ENCODE measurements around the gene DCTN1.

The DCTN1 gene

DNA sequence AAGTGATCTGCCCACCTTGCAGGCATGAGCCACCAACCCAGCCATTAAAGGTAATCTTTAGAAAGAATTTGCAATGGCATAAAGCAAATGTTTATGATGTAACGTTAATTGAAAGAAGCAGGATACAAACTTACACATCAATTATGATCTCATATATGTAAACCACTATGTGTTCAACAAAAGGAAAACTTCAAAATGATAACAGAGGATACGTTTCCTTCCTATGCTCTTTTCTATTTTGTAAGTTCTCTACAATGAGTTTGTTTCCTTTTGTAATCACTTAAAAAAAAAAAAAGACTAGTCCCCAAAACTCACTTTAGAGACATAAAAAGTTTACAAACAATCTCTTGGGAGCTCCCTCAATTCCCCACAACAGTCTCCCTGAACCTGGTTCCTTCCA, 39.9 kb upstream of the DCTN1 start:
- Histone ChIP-seq H3K9ac (ENCODE audit: low read depth, low read length, poor library complexity, severe bottlenecking) (no peak overlapping the region), H3K9me3 (ENCODE audit: insufficient read depth, low read depth, low read length) (no peaks in the 10 kb centered on the region), H3K27me3 (ENCODE audit: insufficient read depth, low read length, poor library complexity, severe bottlenecking) (no peaks in the 10 kb centered on the region), H2AFZ (ENCODE audit: low read length) (no peak overlapping the region), H3K79me2 (ENCODE audit: insufficient read depth, low read length) (peaks cover 14% of the 10 kb centered on the region; the same call in 1 of the 2 replicates), H3K9me2 (replicated peaks; ENCODE audit: low read depth, low read length) (no peaks in the 10 kb centered on the region), H4K20me1 (ENCODE audit: insufficient read depth, low read length, poor library complexity, severe bottlenecking) (no peaks in the 10 kb centered on the region), H3K36me3 (ENCODE audit: insufficient read depth, low read length) (peaks cover 2% of the 10 kb centered on the region; the same call in 1 of the 2 replicates), H3K4me1 (ENCODE audit: insufficient read depth, low read length, poor library complexity, severe bottlenecking) (peaks cover 22% of the 10 kb centered on the region), H3F3A (ENCODE audit: low read depth) (no peaks in the 10 kb centered on the region), H3K4me3 (ENCODE audit: low read length, poor library complexity, severe bottlenecking) (no peak overlapping the region), H3K4me2 (ENCODE audit: low read depth, low read length, poor library complexity, severe bottlenecking) (peak overlapping the region; percentile 94)
- no peak for TF ChIP-seq EZH2phosphoT487 (IDR thresholded peaks at IDR 0.05; ENCODE audit: borderline replicate concordance)
- TF ChIP-seq CTCF (conservative IDR thresholded peaks at IDR 0.05; ENCODE audit: low read length), result no peak

GRCh38 chr2:74419345-74419744, 39.2 kb upstream of the DCTN1 start:
- H3K79me2 ChIP-seq (ENCODE audit: insufficient read depth, low read length), result peaks cover 14% of the 10 kb centered on the region; the same call in 1 of the 2 replicates
- peaks cover 22% of the 10 kb centered on the region for H3K4me1 ChIP-seq (ENCODE audit: insufficient read depth, low read length, poor library complexity, severe bottlenecking)
- no peaks in the 10 kb centered on the region for H3K27me3 ChIP-seq (ENCODE audit: insufficient read depth, low read length, poor library complexity, severe bottlenecking)
- no peaks in the 10 kb centered on the region for H3K9me2 ChIP-seq (replicated peaks; ENCODE audit: low read depth, low read length)
- H2AFZ ChIP-seq (ENCODE audit: low read length), result no peak overlapping the region
- no peak for TF ChIP-seq EZH2phosphoT487 (IDR thresholded peaks at IDR 0.05; ENCODE audit: borderline replicate concordance)
- TF ChIP-seq CTCF (conservative IDR thresholded peaks at IDR 0.05; ENCODE audit: low read length), result no peak
- no peaks in the 10 kb centered on the region for H3K9me3 ChIP-seq (ENCODE audit: insufficient read depth, low read depth, low read length)
- H4K20me1 ChIP-seq (ENCODE audit: insufficient read depth, low read length, poor library complexity, severe bottlenecking), result no peaks in the 10 kb centered on the region
- H3K9ac ChIP-seq (ENCODE audit: low read depth, low read length, poor library complexity, severe bottlenecking), result no peak overlapping the region
- no peak overlapping the region for H3K4me2 ChIP-seq (ENCODE audit: low read depth, low read length, poor library complexity, severe bottlenecking)
- no peaks in the 10 kb centered on the region for H3F3A ChIP-seq (ENCODE audit: low read depth)
- no peak overlapping the region for H3K4me3 ChIP-seq (ENCODE audit: low read length, poor library complexity, severe bottlenecking)
- H3K36me3 ChIP-seq (ENCODE audit: insufficient read depth, low read length), result no peaks in the 10 kb centered on the region

DNA sequence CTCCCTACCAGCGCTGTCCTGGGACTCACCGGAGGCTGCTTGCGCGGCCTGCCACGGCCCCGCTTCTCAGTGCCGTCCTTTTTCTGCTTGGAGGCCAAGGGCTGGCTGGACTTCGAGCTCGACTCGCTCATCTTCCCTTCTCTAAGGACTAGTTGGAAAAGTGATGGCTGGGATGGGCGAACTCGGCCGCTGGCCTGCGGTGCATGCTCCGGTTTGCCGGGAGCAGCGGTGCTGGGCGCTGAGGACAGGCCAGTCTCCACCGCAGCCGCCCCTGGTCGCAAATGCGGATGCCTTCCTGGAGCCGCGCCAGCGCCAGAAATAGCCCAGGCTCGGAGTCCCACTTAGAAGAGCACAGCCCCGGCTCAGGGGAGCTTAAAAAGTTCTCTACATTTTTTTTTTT, 38.2 kb upstream of the DCTN1 start:
- H4K20me1 ChIP-seq (ENCODE audit: insufficient read depth, low read length, poor library complexity, severe bottlenecking), result no peaks in the 10 kb centered on the region
- H3K4me2 ChIP-seq (ENCODE audit: low read depth, low read length, poor library complexity, severe bottlenecking), result no peak overlapping the region
- TF ChIP-seq CTCF (conservative IDR thresholded peaks at IDR 0.05; ENCODE audit: low read length) (no peak), EZH2phosphoT487 (IDR thresholded peaks at IDR 0.05; ENCODE audit: borderline replicate concordance) (no peak)
- H2AFZ ChIP-seq (ENCODE audit: low read length), result no peak overlapping the region
- H3K9ac ChIP-seq (ENCODE audit: low read depth, low read length, poor library complexity, severe bottlenecking), result no peak overlapping the region
- no peaks in the 10 kb centered on the region for H3K36me3 ChIP-seq (ENCODE audit: insufficient read depth, low read length)
- no peaks in the 10 kb centered on the region for H3K27me3 ChIP-seq (ENCODE audit: insufficient read depth, low read length, poor library complexity, severe bottlenecking)
- H3F3A ChIP-seq (ENCODE audit: low read depth), result no peaks in the 10 kb centered on the region
- peaks cover 11% of the 10 kb centered on the region; the same call in 1 of the 2 replicates for H3K79me2 ChIP-seq (ENCODE audit: insufficient read depth, low read length)
- no peak overlapping the region for H3K4me3 ChIP-seq (ENCODE audit: low read length, poor library complexity, severe bottlenecking)
- H3K9me3 ChIP-seq (ENCODE audit: insufficient read depth, low read depth, low read length), result no peaks in the 10 kb centered on the region
- no peaks in the 10 kb centered on the region for H3K9me2 ChIP-seq (replicated peaks; ENCODE audit: low read depth, low read length)
- H3K4me1 ChIP-seq (ENCODE audit: insufficient read depth, low read length, poor library complexity, severe bottlenecking), result peaks cover 22% of the 10 kb centered on the region

Measured in Loucy (cell line).